ENCODE measurements around the gene NEDD4.
"Not testable (repeated sequence)": the region's sequence is repeated elsewhere in the genome, so short reads cannot be mapped to it uniquely, and the experiment has no call there.

The NEDD4 gene

DNA sequence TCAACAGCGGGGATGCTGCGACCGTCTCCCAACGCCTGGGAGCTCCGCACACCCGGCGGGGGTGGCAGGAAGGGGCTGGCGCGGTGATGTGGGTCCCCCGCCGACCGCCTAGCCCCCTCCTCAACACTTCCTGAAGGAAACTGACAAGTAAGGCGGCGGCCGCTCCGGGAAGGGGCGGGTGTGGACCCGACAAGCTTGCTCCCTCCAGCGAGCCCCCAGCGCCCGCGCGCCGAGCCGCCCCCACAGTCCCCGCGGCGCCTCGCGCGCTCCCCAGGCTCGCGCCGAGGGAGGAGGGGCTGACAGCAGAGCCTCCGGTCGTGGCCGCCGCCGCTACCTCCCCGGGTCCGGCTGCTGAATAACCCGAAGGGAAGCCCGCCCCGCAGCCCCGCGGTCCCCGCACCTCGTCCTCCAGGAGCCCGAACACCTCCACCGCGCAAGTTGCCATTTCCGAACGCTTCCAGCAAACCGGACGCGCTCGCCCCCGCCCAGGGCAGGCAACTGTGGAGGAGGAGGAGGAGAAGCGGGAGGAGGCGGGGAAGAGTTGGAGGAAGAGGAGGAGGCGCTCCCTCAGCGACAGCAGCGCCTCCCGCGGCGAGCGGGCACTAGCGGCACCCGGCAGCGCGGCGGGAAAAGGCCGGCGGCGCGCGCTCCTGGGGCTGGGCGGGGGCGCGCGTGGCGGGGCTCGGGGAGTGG, at the start of gene NEDD4:
NEDD4 (minus strand) TSS at position 502 of the 693 bp plus-strand sequence; CDS start at position 445, 57 bp downstream.
- peak; percentile 81 for DNase-seq

DNA sequence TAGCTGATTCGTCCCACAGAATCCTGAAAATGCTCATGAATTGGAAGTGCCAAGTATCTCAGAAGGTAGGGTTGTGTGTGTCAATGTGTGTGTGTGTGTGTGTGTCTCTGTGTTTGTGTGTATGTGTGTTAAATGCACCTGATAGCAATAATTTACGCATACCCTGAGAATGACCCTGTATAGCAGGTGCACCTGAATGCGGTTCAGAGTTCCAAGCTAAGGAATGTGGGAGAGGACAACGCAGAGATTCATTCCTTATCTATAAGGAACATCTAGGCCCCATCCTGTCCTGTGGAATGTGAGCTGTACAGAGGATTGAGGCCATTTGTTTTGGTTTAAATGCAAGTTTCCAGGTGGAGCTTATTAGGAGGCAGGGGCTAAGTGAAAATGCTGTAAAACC, 49.1 kb upstream of the NEDD4 start:
- no peak for DNase-seq

DNA sequence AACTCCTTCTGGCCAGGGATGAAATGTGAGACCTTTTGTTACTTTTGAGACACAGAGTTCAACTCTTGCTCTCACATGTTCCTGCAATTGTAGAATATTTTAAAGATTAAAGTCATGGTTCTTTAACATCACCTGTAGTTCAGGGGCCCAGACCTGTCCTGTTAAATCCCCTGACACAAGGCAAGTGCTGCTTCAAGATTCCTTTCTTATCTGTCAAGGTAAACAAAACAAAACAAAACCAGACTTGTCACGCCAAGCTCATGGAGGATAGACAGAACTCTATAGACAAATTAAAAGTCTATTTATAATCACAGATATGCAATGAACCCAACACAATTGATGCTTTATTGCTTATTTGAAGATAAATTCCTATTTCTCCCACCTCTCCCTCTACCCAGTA, 48.6 kb upstream of the NEDD4 start:
- no peak for DNase-seq

DNA sequence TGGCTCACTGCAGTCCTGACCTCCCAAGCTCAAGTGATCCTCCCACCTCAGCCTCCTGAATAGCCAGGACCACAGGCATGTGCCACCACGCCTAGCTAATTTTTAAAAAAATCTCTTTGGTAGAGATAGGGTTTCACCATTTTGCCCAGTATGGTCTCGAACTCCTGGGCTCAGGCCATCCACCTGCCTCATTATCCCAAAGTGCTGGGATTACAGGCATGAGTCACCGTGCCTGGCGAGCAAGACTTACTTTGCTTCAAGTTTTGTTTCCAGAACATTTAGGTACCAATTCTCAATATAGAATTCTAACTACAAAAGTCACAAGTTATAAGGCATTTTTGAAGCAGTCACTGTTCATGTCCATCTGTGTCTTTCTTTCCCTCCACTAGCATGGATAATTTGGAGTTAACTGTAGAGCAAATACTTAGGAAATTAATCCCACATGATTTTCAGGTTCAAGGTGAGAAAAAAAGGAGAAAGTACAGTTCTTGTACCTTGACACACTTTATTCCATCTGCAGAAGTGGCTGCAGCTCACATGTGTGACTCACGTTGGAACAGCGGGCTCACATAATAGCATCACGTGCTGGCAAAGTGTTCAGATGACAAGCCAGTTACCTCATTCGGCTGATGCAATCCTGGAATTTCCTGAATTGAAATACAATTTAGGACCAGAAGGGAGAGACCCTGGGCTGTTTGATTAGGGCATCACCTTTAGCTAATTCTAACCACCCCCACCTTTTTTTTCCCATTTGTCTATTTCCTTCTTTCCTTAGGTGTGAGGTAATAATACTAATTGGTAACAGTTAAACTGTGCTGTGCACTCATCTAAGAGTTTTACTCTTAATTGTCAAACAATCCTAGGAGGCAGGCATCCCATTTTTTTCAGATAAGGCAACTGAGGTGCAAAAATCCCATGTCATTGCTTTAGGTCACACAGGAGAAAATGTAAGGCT, 46.9 kb upstream of the NEDD4 start:
- peak; percentile 40 for DNase-seq

DNA sequence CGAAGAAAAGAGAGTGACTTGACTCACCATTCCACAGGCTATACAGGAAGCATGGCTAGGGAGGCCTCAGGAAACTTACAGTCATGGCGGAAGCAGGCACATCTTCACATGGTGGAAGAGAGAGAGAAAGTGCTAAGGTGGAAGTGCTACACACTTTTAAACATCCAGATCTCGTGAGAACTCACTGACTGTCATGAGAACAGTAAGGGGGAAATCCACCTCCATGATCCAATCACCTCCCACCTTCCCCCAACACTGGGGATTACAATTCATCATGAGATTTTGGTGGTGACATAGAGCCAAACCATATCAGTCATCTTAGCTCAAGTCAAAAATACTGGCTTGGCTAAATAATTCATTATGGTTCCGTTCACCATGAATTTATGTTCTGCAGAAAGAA, 45.3 kb upstream of the NEDD4 start:
- DNase-seq, result no peak

DNA sequence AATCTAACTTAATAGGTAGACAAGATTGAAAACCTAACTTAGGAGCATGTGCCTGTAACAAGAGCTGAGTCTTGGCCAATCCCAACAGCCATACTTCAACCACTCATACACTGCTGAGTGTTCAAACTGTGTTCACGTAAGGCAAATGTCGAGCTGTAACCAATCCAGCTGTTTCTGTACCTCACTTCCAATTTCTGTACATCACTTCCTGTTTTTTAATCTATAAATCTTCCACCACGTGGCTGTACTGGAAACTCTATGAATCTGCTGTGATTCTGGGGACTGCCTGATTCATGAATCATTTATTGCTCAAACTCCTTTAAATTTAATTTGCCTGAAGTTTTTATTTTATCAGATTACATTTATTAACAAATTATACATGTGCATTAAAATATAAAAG, 44.6 kb upstream of the NEDD4 start:
- DNase-seq, result peak; percentile 24

DNA sequence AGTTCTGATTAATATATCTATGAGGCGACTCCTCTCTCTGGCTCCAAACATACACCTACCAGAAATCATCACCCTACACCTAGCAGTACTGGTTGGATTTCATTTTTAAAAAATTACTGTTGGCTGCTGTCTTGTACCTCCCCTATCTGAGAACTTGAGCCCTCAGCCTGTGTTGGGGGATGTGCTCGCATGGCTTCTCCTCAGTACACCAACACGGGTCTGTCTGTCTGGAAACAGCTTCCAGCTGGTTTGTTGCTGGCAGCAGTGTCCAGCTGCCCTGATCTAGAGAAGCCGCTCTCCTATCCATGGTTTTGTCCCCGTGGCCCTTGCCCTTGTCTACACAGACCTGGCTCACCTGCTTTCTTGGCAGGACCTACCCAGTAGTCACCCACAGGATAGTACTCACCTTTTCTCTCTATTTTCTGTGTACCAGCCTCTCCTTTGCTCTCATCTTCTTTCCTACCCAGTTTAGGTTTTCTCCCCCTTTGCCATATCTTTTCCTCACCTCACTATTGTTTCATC, 43.2 kb upstream of the NEDD4 start:
- no peak for DNase-seq

DNA sequence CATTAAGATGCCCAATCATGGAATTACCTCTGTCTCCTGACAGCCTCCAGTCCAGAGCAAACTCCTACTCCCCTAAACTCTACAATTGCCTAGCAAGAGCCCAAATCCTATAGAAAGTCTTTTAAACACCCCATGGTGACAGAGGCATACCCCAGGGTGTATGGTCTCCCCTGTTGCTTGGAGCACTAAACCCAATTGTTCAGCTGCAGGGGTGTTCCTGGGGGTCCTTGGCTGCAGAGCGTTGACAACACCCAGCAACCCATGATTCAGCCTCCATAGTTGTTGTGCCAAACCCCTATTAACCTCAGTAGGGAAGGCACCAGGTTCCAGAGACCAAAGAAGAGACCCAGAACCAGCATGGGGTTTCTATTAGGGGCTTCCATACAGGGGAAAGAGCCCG, 41.8 kb upstream of the NEDD4 start:
- no peak for DNase-seq

DNA sequence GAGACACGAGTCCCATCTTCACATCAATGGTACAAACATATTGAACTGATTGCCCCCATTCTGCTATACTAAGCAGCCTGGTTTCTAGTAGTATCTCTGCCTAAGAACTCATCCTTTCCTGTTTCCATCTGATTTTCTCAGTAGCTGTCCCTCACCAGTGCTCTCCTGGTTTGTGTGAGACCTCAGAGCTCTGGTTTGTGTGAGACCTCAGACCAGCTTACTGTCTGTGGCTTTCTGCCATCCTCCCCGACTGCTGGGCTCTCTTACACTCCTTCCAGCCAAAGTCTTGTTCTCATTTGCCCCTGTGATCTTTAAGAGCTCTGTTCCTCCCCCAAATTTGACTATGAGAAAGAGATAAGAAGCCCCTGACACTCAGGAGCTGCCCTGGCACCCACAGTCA, 41.1 kb upstream of the NEDD4 start:
- DNase-seq, result no peak

DNA sequence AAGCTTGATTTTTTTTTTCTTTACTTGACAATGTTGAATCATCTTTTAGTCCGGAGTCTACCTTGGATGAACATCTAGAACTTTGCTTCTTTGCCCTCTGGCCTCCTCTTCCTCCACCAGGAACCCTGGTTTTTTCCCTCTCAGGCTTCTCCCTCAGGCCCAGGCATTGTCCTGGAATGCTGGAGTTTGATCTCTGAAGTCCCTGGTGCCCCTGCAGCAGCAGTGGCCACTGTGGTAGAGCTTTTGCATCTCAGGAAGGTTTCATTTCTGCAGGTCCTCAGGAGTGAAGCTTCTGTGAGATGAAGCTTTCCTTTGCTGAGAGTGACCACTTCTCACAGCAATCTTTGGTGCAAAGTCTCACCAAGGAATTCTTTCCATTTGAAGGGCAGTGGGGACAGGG, 39.0 kb upstream of the NEDD4 start:
- DNase-seq, result no peak

DNA sequence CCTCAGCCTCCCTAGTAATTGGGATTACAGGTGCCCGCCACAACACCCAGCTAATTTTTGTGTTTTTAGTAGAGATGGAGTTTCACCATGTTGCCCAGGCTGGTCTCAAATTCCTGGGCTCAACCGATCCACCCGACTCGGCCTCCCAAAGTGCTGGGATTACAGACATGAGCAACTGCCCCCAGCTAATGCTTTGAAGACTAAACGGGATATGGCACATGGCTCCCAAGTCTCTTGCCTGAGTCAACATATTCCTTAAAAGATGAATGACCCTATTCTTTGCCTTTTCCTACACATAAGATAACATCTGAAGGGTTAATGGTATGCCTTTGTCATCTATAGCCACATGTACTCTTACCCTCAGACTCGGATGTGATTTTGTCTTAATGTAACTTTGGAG, 38.4 kb upstream of the NEDD4 start:
- DNase-seq, result no peak

DNA sequence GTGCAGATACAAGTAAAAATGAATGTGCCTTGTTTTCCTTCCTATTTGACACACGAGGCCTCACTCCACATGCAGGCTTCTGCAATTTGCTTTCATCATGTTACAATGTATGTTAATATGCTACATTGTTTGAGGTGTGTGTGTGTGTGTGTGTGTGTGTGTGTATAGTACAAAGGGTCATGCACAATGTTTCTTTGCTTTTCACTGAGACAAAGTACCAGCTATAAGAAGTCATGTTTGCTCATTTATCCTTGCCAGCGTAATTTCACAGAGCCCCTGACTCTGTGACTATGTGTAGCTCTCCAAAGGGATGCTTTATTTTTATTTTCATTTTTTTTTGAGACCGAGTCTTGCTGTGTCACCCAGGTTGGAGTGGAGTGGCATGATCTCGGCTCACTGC, 38.0 kb upstream of the NEDD4 start:
- no peak for DNase-seq

DNA sequence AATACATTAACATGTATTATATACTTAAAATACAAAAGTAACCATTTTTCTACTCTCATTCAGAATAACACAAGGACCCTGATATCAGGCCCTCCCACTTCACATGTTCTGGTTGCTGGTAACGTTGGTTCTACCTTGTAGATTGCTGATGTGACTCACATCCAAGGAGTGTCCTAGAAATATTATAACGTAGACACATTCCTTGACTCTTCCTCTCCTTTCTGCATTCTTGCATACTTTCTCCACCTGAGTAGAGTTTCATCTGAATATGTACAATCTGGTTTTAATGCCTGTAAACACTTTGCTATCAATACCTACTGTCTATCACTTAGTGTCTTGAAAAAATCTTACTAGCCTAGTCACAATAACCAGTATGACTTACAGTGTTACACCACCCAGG, 35.0 kb upstream of the NEDD4 start:
- DNase-seq, result no peak

DNA sequence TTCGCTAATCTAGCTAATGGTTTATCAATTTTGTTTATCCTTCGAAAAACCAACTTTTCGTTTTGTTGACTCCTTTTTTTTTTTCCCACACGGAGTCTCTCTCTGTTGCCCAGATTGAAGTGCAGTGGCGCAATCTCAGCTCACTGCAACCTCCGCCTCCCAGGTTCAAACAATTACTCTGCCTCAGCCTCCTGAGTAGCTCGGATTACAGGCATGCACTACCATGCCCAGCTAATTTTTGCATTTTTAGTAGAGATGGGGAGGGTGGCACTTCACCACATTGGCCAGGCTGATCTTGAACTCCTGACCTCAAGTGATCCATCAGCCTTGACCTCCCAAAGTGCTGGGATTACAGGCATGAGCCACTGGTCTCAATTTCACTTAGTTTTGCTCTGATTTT, 29.7 kb upstream of the NEDD4 start:
- DNase-seq, result not testable (repeated sequence)

DNA sequence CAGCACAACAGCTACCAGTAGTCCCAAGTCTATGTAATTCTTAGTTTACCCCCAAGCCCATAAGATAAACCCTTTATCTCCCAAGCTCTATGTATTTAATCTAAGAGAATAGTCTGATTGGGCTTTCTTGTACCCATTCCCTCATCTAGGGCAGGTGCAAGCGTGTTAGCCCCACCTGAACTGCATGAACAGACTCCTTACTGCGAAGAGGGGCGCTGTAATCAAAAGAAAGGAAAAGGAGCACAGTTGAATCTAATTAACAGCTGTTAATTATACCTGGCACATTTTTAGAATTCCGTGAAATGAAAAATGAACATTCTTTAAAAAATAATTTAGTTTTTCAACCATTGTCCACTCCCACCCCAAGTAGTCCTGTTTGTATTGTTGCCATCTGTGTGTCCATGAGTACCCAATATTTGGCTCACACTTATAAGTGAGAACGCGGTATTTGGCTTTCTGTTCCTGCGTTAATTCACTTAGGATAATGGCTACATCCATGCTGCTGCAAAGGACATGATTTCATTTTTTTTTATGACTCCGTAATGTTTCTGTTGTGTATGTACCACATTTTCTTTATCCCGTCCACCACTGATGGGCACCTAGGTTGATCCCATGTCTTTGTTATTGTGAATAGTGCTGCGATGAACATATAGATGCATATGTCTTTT, 26.5 kb upstream of the NEDD4 start:
- no peak for DNase-seq

DNA sequence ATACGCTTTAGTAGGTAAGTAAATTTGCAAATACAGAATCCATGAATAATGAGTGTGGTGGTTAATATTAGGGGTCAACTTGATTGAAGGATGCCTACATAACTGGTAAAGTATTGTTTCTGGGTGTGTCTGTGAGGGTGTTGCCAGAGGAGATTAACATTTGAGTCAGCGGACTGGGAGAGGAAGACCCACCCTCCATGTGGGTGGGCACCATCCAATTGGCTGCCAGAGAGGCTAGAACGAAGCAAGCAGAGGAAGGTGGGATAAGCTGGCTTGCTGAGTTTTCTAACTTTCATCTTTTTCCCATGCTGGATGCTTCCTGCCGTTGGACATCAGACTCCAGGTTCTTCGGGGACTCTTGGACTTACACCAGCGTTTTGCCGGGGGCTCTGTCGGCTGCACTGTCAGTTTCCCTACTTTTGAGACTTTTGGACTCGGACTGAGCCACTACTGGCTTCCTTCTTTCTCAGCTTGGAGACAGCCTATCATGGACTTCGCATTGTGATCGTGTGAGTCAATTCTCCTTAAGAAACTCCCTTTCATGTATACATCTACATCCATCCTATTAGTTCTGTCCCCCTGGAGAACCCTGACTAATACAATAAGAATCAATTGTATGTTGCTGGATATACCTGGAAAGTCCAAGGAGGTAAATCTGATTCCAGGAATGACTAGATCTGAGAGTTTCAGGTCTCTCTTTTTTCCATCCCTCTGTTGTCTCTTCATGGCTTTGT, 25.8 kb upstream of the NEDD4 start:
- DNase-seq, result no peak

DNA sequence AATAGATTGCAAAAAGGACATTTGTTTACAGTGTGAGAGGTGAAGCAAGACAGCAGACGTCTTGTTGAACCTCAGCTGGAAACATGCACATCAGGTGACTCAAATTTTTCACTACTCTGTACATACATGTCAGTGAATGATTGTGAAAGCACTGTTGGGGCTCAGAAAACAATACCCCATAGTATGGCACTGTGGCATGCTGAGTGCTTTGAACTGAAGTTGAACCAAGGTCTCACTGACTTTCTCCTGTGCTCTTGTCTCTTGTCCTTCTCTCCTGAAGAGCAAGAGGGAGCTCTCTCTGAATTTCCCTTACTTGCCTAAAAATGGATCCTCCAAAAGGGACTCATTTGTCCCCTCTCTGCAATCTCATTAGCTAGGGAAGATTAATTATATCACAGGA, 24.5 kb upstream of the NEDD4 start:
- DNase-seq, result no peak

DNA sequence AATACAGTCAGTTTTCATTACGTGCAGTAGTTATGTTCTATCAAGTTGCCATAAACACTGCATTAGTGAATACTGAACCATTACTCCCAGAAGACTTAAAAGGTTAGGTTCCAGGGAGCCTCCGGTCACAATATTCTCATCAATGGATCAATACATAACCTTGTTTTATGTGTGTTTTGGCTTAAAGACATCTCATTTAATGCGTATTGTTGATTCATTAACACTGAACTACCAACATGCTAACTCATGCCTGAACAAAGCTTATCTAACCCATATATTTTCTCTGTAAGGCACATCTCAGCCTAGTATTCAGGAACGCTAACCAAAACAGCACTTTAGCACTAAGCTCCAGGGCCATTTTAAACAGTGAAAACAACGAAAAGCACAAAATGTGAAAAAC, 24.1 kb upstream of the NEDD4 start:
- no peak for DNase-seq

DNA sequence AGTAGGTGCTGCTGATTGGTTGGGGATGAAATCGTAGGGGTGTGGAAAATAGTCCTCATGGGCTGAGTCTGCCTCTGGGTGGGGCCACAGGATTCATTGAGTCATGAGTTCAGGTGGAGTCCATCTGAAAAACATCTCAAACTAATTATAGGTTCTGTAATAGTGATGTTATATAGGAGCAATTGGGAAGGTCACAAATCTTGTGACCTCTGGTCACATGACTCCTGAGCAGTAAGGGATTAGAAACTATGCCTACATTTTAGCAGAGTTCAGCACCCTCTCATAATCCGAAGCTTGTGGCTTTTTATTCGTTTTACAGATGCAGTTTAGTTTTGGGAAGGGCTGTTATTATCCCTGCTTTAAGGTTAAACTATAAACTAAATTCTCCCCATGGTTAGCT, 22.9 kb upstream of the NEDD4 start:
- DNase-seq, result no peak

DNA sequence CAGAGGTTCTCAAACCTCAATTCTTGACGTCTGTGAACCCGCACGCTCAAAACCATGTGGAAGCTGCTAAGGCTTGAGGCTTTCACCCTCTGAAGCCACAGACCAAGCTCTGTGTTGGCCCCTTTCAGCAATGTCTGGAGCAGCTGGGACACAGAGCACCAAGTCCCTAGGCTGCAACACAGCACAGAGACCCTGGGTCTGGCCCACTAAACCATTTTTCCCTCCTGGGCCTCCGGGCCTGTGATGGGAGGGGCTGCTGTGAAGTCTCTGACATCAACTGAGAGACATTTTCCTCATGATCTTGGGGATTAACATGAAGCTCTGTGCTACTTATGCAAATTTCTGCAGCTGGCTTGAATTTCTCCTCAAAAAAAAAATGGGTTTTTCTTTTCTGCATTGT, 21.3 kb upstream of the NEDD4 start:
- DNase-seq, result no peak

DNA sequence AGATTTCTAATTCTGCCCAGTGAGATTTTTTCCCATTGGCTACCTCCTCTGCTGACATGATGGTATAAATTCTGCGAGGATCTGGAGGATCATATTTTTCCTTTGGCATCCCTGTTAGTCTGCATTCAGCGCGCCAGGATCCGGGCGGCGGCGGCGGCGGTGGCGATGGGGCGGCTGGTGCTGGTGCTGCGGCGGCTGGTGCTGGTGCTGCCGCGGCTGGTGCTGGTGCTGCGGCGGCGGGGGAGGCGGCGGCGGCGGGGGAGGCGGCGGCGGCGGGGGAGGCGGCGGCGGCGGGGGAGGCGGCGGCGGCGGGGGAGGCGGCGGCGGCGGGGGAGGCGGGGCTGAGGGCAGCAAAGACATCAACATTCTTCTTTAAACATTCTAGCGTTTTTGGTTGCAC, 13.6 kb upstream of the NEDD4 start:
- DNase-seq, result not testable (repeated sequence)

DNA sequence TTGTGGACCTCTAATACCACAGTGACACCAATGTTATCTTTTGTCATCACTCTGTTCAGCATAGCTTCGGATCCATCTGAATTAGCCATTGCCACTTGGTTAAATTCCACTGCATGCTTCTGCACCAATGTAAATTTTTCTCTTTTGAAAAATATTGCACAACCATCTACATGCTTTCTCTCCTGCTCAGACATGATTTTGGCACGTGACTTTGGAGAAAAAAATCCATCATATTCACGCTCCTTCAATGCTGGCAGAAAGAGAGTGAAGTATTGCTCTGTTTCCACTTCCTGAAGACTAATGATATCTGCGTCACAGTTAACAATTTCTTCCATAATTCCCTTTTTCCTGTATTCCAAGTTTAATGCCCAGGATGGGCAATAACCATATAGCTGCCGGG, 13.0 kb upstream of the NEDD4 start:
- not testable (repeated sequence) for DNase-seq

DNA sequence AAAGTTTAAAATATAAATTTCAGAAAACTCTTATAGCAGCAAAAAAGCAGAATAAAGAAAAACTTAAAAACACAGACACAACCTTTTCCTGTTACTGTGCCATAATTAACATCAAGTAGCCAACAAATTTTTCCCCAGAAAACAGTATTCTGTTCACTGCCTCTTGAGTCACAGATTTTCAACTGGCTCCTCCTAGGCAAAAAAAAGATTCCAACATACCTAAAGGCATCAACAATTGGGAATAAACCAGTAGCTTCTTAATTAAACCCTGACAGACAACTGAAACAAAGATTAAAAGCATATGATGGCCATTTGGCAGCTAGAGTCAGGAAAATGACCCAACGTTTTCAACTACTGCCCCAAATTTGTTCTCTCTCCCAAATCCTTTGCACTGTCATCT, 10.9 kb upstream of the NEDD4 start:
- not testable (repeated sequence) for DNase-seq
